Choroid plexus epithelial cell (primary cell): Measurements from ENCODE around the gene DISP3.

Source experiments
- DNase-seq: peaks from one replicate; pipeline ENCODE4 v3.0.0-alpha.2; 2010; ENCODE audit warnings: low read depth
- H3K4me3 ChIP-seq: 2 replicates; pipeline ENCODE4 v1.5.1; 2011; ENCODE audit warnings: low read depth, mild to moderate bottlenecking, control low read depth, low read length, moderate library complexity
- TF ChIP-seq, protein P1 (sequence below): conservative IDR thresholded peaks from 2 replicates; pipeline ENCODE4 v1.5.1; 2011; ENCODE audit warnings: low read depth, mild to moderate bottlenecking, control low read depth, inconsistent platforms, low read length, moderate library complexity

DISP3 gene

DNA sequence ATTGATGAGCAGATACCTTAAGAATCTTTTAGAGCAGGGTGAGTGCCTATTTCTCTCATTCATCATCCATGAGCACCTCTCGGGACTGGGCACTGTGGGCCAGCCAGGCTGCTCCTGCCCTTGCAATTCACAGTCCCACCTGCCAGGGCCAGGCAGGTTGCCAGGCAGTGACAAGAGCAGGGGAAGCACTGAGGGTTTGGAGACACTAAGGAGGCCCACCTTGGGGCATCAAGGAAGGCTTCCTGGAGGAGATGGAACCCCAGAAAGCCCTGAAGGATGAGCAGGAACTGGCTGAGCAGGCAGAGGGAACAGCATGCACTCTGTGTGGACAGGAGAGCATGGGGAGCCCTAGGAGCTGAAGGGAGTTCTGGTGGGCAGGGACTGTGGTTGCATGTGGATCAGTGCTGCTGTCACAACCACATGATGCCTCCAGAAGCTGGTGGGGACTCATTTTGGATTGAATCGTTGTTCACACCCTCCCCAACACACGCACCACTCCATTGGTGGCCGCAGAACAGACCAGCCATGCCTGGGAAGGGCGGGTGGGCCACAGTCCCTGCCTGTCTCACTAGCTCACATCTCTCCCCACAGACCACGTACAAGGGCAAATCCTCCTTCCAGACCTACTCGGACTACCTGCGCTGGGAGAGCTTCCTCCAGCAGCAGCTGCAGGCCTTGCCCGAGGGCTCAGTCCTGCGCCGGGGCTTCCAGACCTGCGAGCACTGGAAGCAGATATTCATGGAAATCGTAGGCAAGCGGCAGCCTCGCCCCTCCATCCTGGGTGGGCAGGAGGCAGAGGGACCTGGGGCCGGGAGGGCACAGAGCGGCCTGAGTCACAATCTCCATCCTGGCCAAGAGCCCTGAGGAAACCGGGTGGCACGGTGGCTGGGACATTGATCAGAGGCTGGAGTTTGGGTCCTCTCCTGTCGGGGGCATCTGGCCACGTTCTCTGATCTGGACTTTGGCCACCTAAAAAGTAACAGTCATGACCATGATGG lies 55.1 kb downstream of the DISP3 start:
- no peak overlapping the region for H3K4me3 ChIP-seq
- no peak for DNase-seq
- TF ChIP-seq, protein P1, sequence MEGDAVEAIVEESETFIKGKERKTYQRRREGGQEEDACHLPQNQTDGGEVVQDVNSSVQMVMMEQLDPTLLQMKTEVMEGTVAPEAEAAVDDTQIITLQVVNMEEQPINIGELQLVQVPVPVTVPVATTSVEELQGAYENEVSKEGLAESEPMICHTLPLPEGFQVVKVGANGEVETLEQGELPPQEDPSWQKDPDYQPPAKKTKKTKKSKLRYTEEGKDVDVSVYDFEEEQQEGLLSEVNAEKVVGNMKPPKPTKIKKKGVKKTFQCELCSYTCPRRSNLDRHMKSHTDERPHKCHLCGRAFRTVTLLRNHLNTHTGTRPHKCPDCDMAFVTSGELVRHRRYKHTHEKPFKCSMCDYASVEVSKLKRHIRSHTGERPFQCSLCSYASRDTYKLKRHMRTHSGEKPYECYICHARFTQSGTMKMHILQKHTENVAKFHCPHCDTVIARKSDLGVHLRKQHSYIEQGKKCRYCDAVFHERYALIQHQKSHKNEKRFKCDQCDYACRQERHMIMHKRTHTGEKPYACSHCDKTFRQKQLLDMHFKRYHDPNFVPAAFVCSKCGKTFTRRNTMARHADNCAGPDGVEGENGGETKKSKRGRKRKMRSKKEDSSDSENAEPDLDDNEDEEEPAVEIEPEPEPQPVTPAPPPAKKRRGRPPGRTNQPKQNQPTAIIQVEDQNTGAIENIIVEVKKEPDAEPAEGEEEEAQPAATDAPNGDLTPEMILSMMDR, result no peak

DNA sequence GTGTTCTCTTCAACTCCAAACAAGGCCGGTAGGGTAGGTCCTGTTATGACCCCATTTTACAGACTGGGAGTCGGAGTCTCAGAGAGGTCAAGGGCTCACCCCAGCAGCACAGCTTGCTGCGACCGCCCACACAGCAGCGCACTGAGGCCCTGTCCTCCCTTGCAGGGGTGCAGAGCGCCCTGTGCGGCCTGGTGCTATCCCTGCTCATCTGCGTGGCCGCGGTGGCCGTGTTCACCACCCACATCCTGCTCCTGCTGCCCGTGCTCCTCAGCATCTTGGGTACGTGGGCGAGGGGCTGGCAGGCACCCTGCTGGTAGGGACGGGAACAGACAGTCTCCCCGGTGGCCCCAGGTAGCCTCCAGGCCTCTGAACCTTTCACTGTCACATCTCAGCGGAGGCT lies 55.9 kb downstream of the DISP3 start:
- DNase-seq, result no peak
- no peak overlapping the region for H3K4me3 ChIP-seq
- TF ChIP-seq, protein P1, result no peak

DNA sequence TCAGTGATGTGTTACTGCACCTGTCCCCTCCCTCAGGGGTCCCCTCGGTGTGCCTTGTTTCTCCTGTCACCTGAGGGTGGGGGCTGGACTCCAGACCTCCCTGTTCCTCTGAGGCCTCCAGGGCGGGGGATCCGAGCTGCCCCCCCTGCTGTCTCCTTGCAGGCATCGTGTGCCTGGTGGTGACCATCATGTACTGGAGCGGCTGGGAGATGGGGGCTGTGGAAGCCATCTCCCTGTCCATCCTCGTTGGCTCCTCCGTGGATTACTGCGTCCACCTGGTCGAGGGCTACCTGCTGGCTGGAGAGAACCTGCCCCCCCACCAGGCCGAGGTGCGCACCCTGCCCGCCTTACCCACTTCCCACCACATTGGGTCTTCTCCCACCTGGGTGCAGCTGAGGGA lies 56.4 kb downstream of the DISP3 start:
- H3K4me3 ChIP-seq, result no peak overlapping the region

DNA sequence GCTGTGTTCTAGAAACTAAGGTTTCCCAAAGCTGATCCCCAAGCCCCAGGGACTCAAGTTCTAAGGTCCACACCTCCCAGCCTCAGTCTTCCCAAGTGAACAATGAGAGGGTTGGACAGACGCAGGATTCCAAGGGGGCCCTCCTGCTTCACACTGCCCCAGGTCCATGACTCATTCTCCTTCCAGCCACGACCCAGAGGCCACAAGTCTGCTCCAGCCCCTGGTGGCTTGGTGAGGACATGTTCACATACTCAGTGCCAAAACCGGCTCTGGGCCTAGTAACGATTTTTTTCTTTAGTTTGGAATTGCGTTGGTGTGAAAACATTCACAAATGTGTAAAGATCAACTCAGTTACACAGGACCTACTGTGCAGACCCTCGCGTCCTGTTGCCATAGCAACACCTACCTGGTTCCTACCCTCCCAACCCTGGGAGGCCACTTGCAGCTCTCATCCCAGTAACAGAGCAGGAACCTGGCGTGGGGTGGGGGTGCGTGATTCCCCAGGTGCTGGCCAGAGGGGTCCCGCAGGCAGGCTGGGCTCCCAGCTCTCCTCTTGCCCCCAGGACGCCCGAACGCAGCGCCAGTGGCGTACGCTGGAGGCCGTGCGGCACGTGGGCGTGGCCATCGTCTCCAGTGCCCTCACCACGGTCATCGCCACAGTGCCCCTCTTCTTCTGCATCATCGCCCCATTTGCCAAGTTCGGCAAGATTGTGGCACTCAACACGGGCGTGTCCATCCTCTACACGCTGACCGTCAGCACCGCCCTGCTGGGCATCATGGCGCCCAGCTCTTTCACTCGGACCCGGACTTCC lies 57.0 kb downstream of the DISP3 start:
- no peak for DNase-seq
- H3K4me3 ChIP-seq, result no peak overlapping the region
- TF ChIP-seq, protein P1, result no peak

More for the DNA sequence above, 56.4 kb downstream of the DISP3 start:
- TF ChIP-seq, protein P1, result no peak
- DNase-seq, result no peak

DNA sequence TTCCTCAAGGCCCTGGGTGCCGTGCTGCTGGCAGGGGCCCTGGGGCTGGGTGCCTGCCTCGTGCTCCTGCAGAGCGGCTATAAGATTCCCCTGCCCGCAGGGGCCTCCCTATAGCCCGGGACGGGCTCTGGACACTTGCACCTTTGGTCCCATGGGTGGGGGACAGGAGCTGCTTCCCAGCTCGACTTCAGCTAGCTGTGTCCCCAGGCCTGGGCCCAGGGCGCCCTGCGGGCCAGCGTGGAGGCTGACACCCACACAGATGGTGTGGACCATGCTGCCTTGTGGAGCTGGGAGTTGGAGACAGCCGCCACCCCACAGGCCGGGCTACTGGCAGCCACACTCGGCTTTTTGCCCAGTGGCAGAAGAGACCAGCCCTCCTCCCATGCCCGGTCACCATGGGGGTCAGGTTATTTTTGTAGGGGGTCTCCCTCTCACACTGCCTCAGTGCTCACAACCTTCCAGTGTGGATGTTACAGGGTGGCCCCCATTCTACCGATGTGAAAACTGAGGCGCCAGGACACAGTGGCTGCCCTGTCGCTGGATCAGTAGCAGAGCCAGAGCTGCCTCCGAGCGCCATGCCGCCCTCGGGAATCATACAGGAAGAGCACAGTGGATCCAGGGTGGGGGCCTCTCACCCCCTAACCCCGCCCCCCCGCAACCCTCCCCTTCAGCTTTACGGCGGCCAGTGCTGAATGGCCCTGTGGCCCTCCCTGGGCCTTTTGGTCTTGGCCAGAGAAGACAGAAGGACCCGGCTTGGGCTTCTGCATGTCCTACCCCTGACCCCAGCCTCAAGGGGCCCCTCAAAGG lies 57.8 kb downstream of the DISP3 start:
- no peak overlapping the region for H3K4me3 ChIP-seq
- DNase-seq, result no peak
- TF ChIP-seq, protein P1, result no peak

DNA sequence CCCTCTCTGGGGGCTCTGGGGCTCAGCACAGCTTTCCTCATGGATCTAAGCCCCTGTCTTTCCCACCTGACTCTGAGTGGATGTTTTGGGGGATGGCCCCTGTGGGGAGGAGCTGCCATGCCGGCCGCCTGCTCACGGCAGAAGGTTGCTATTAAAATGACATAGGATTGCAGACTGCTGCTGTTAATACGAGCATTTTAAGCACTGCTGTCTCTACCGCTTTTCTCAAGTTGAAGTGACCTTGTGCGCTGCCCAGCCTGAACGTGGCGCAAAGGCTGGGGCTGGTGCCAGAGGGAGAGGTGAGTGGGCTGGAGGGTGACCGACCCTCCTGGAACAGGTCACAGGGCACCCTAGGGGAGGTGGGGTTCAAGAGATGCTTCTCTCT lies 58.4 kb downstream of the DISP3 start:
- no peak for DNase-seq
- no peak overlapping the region for H3K4me3 ChIP-seq
- TF ChIP-seq, protein P1, result no peak
